Uterus (tissue), 2 donors: ENCODE results near the gene PROB1.

Experiments used
- CTCF ChIP-seq, 4 experiments: fragments of 200-600 bp in 2 of 4; fragments of 450-650 bp in 2 of 4; sonication (generic) in 2 of 4; IDR thresholded peaks; one replicate each; pipeline ENCODE4 v1.5.1; 2016 to 2019; ENCODE audit warnings: antibody characterized with exemption in 4 of 4, mild to moderate bottlenecking in 2 of 4, moderate library complexity in 1 of 4
- POLR2A ChIP-seq, 2 donors: fragments of 450-650 bp; IDR thresholded peaks; one replicate each; pipeline ENCODE4 v1.6.1; 2016; ENCODE audit warnings: antibody characterized with exemption in 2 of 2, mild to moderate bottlenecking in 1 of 2, moderate library complexity in 1 of 2

- TF ChIP-seq POLR2A (IDR thresholded peaks at IDR 0.05) (no peak), CTCF (IDR thresholded peaks at IDR 0.05) (no peak)
Observed at GRCh38 chr5:139406963-139407362, 12.1 kb upstream of the PROB1 start.
